GM21526 (cell line): Measurements from ENCODE around the gene MED16.

Experiments used
- ATAC-seq: cut with Tn5 transposase; IDR thresholded peaks from one replicate; pipeline ENCODE4 v1.9.1; 2021; ENCODE audit warnings: moderate library complexity; ENCODE audit not compliant: unreplicated experiment, low FRiP score

The MED16 gene

GRCh38 chr19:875265-875879 is 17.6 kb downstream of the MED16 start:
- ATAC-seq = no peak

GRCh38 chr19:873561-874041 is 19.4 kb downstream of the MED16 start:
- ATAC-seq = no peak

GRCh38 chr19:873084-873483 is 19.9 kb downstream of the MED16 start:
- no peak for ATAC-seq

- no peak for ATAC-seq
Measured at GRCh38 chr19:872266-872951, 20.6 kb downstream of the MED16 start.

- ATAC-seq = no peak
Measured at GRCh38 chr19:871446-872265, 21.3 kb downstream of the MED16 start.

GRCh38 chr19:870963-871401 is 22.0 kb downstream of the MED16 start:
- ATAC-seq = no peak

- no peak for ATAC-seq
Measured at GRCh38 chr19:870314-870713, 22.7 kb downstream of the MED16 start.

GRCh38 chr19:869245-870177 is 23.5 kb downstream of the MED16 start:
- no peak for ATAC-seq

- ATAC-seq = no peak
Measured at GRCh38 chr19:868458-869244, 24.3 kb downstream of the MED16 start.

GRCh38 chr19:867855-868457 is 25.0 kb downstream of the MED16 start:
- ATAC-seq = no peak

GRCh38 chr19:867301-867793 is 25.6 kb downstream of the MED16 start:
- no peak for ATAC-seq

- ATAC-seq = no peak
Measured at GRCh38 chr19:866769-867300, 26.2 kb downstream of the MED16 start.

- no peak for ATAC-seq
Measured at GRCh38 chr19:863315-863620, 29.7 kb downstream of the MED16 start.

- no peak for ATAC-seq
Measured at GRCh38 chr19:862581-863314, 30.2 kb downstream of the MED16 start.

GRCh38 chr19:861756-862580 is 31.0 kb downstream of the MED16 start:
- no peak for ATAC-seq

- ATAC-seq = no peak
Measured at GRCh38 chr19:861141-861755, 31.7 kb downstream of the MED16 start.
